Limb (tissue), 2 donors: ENCODE results near the gene RNF215.
A peak's percentile ranks its signal among the peaks of the same experiment; 100 is the strongest.

Experiments
- DNase-seq, 2 donors: peaks; one replicate each; pipeline ENCODE4 v3.0.0-alpha.2; 2016; ENCODE audit errors: extremely low spot score in 2 of 2

The RNF215 gene

GRCh38 chr22:30397656-30398635, 10.7 kb upstream of the RNF215 start:
- DNase-seq = no peak

DNA sequence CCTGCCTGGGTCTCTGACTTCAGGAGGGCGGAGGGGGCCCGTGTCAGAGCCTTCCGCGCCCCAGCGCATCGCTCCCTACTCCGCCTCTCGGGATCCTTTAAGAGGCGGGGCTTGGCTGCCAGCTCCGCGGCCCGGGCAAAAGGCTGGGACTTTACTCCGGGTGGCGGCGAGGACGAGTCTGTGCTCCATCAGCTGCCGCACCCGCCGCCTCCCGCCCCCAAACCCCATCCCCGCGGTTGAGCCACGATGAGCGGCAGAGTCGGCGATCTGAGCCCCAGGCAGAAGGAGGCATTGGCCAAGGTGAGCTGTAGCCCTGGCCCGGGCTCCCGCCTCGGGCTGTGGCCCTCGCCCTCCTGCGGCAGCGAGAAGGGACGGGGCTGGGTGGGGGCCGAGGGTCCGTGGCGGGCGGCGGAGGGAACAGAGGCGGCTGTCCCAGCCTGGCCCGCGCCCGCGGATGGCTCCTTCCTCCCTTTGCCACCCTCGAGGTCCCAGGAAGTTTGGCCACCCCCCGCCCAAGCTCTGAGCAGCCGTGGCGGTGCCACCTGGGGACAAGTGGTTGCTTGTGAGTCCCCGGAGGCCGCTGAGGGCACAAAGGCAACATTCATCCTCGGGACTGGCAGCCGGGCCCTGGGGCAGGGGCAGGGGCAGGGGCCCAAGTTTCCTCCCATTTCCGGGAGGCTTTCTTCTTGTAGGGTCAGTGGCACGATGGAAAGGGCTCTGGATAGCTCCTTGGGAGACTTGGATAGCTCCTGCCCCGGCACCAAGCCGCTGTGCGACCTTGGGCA, 9.9 kb upstream of the RNF215 start, which contains the start of gene SEC14L2:
Gene SEC14L2 (plus strand): TSS at position 148 of the 785 bp plus-strand sequence. CDS start 99 bp downstream, at position 247.
- peak; percentile 25 to 76 for DNase-seq

DNA sequence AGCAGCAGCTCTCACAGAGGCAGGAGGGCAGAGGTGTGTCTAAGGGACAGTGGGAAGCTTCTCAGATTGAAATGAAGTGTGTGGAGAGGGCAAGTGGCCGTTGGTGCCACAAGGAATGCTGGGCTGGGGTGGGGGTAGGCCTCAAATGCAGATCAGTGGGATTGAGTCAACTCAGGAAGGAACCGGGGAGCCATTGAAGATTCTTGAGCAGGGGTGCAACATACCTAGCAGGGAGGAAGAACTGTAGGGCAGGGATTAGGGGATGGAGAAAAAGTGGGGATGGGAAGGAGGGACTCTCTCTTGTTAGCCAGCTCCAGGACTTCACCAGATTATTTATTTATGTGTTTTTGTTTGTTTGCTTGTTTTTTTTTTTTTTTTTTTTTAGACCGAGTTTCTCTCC, 6.7 kb upstream of the RNF215 start:
- no peak for DNase-seq

- no peak for DNase-seq
Measured at GRCh38 chr22:30393322-30393680, 6.1 kb upstream of the RNF215 start.

- DNase-seq = no peak
Measured at GRCh38 chr22:30392661-30393321, 5.6 kb upstream of the RNF215 start.

- no peak for DNase-seq
Measured at GRCh38 chr22:30390974-30391691, 3.9 kb upstream of the RNF215 start.

GRCh38 chr22:30386608-30386959, 627 bp downstream of the RNF215 start:
- DNase-seq = no peak

DNA sequence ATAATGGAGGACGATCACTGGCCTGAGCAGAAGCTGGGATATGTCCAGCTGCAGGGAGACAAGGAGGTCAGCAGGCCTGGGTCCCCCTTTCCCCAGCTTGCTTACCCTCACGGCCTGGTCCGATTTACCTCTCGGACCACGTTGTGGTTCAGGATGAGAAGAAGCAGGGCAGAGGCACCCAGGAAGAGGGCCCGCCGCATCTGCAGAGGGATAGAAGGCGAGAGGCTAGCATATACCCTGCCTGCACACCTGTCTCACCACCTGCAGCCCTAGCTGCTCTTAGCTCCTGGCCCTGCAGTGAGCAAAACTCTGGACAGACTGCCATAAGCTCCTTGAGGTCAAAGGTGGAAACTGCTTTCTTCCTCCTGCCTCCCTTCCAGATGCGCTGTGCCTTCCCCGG, 1.3 kb downstream of the RNF215 start:
- no peak for DNase-seq

GRCh38 chr22:30383061-30383460, 4.2 kb downstream of the RNF215 start:
- DNase-seq = no peak

DNA sequence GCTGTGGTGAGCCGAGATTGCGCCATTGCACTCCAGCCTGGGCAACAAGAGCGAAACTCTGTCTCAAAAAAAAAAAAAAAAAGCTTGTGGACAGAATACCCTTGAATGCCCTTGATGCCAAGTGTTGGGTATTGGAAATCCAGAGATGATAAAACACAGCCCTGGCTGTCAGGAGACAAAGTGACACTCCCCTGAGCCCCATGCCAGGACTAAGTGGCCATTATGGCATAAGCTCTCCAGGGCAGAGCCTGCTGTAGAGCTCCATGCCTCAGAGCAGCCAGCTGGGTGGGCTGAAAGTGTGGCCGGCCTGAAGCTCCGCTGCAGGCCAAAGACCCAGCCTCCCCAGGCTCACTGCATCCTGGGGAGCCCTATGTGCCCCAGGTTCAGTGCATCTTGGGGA, 4.9 kb downstream of the RNF215 start:
- no peak for DNase-seq

GRCh38 chr22:30381264-30381663, 5.9 kb downstream of the RNF215 start:
- no peak for DNase-seq

- DNase-seq = no peak
Measured at GRCh38 chr22:30380011-30380410, 7.2 kb downstream of the RNF215 start.

GRCh38 chr22:30375312-30375849, 11.8 kb downstream of the RNF215 start:
- no peak for DNase-seq

DNA sequence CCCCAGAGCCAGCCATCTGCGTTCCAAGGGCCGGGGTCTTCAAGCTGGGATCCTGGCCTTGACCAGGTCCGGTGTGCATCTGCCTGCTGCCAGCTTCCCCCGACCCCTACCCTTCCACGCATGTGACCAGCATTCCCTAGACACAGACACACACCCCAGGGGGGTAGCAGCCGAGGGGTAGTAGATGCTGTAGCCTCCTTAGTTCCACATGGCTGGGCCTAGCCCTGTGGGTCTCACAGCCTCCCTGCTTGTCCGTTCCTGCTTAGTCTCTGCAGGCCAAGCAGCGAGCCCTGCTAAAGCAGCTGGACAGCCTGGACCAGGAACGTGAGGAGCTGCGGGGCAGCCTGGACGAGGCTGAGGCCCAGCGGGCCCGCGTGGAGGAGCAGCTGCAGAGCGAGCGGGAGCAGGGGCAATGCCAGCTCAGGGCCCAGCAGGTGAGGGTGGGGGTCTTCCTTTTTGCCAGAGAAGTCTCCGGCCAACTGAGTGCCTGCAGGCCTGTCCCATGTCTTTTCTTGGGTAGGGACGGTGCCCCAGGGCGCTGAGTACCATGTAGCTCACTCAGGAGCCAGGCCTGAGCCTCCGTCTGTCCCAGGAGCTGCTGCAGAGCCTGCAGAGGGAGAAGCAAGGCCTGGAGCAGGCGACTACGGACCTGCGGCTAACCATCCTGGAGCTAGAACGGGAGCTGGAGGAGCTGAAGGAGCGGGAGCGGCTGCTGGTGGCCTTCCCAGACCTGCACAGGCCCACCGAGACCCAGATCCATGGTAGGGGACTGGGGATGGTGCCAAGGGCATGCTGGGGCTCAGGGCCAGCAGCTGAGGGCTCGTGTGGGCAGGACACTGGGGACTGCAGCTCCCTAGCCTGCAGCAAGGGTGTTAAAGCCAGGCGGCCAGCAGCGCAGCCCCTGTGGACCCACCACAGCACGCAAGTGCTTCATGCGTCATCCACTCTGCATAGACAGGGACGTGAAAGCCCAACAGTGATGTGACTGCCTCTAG, 13.6 kb downstream of the RNF215 start:
- DNase-seq = peak in 1 of 2 donors; percentile 25

- DNase-seq = no peak
Measured at GRCh38 chr22:30372915-30373314, 14.3 kb downstream of the RNF215 start.

GRCh38 chr22:30371981-30372380, 15.2 kb downstream of the RNF215 start:
- no peak for DNase-seq

GRCh38 chr22:30371321-30371720, 15.9 kb downstream of the RNF215 start:
- DNase-seq = no peak

DNA sequence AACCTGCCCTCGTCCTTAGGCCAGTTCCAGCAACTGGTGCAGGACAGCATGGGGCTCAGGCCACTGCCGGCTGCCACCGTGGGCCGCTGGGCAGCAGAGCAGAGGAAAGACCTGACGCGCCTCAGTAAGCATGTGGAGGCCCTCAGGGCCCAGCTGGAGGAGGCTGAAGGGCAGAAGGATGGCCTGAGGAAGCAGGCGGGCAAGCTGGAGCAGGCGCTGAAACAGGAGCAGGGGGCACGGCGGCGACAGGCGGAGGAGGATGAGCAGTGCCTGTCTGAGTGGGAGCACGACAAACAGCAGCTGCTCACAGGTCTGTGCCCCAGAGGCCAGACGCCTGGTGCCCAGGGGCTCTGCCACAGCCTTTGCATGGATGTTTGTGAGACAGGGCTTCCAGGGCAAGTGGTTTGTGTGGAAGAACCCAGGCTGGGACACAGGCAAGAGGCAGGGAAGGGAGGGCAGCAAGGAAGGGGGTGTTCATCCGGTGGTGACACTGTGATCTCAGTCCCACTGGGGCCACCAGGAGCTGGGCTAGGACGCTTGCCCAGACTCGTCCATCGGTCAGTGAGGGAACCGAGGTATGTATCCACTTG, 16.5 kb downstream of the RNF215 start:
- no peak for DNase-seq

- DNase-seq = no peak
Measured at GRCh38 chr22:30368420-30368819, 18.8 kb downstream of the RNF215 start.
